Activated naive CD4-positive, alpha-beta T cell treated with anti-CD3 and anti-CD28 coated beads, Interleukin-2, amount 10 ng/mL, durations not matched to agents 7 days and 5 days (primary cell): ENCODE measurements around the gene TIPRL.

ENCODE experiments used
- CTCF ChIA-PET: fragments of 350-600 bp; sonication (Branson Sonifier 250); formaldehyde crosslinking; loops from one replicate; lab custom pipeline; 2021; ENCODE audit warnings: antibody characterized with exemption; lab: Charles Lee
- DNase-seq: peaks from one replicate; pipeline ENCODE4 v3.0.0-alpha.2; 2020
- H3K27ac Mint-ChIP-seq: one replicate; pipeline ENCODE4 v1.8.0; 2021; ENCODE audit warnings: mild to moderate bottlenecking, moderate library complexity, mixed read lengths
- H3K27me3 Mint-ChIP-seq: one replicate; pipeline ENCODE4 v1.8.0; 2021; ENCODE audit warnings: mild to moderate bottlenecking, mixed read lengths
- H3K36me3 Mint-ChIP-seq: one replicate; pipeline ENCODE4 v1.8.0; 2021; ENCODE audit warnings: mixed read lengths
- H3K4me1 Mint-ChIP-seq: one replicate; pipeline ENCODE4 v1.8.0; 2021; ENCODE audit warnings: mixed read lengths
- H3K4me3 Mint-ChIP-seq: one replicate; pipeline ENCODE4 v1.8.0; 2021; ENCODE audit warnings: mild to moderate bottlenecking, moderate library complexity, mixed read lengths
- H3K9me3 Mint-ChIP-seq: one replicate; pipeline ENCODE4 v1.8.0; 2021; ENCODE audit warnings: mixed read lengths

The TIPRL gene

DNA sequence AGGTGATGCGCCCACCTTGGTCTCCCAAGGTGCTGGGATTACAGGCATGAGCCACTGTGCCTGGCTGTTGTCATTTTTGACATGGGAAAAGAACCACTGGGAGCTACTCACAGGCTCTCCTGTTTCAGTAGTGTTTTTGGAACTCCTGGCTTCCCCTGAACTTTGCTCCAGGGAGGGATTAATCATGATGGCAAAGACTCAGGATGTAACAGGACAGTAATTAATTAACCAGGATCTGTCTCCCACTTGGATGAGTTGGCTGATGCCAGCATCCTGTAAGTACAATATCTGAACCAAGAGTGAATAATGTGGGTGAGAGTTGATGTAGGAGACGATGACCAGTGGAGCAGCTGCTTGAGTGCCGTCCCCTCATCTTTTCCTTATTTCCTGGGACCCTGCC, 51.9 kb downstream of the TIPRL start:
- H3K4me3 Mint-ChIP-seq, result no peak overlapping the region
- H3K27ac Mint-ChIP-seq, result no peak overlapping the region
- no peaks in the 10 kb centered on the region for H3K27me3 Mint-ChIP-seq
- DNase-seq, result no peak
- peaks cover 59% of the 10 kb centered on the region for H3K4me1 Mint-ChIP-seq
- H3K36me3 Mint-ChIP-seq, result peaks cover 66% of the 10 kb centered on the region
- no peaks in the 10 kb centered on the region for H3K9me3 Mint-ChIP-seq
- CTCF ChIA-PET, result interaction anchor here (1.0 kb wide), 1 partner anchor 135 kb away, joined by 3 read pairs; no protein-coding TSS in a partner anchor

DNA sequence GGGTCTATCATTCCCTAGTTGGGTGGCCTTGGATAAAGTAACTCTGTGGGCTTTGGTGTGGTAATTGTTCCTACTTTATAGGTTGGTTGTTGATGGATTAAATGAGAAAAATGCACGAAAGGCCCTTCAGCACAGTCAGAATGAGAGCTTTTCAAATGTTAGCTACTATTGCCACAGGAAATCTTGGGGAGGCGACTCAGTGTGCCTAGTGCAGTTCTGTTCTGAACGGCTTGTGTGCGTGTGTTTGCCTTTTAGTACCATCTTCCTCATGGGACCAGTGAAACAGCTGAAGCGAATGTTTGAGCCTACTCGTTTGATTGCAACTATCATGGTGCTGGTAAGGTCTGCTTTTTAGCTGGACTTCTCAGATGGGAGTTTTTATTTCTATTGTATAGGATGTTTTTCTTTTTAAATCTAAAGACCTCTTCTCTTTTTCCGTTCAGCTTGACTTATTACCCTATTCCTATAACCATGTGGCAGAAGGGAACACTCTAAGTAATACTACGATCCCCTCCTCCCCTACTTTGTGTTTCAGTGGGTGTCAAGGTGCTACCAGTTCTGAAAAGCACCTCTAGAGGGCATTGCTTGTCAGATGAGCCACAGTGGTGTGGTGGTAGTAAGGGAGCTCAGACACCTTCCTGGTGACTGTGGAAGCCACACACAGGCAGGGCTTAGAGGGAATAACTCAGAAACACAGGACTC, 56.2 kb downstream of the TIPRL start:
- H3K27me3 Mint-ChIP-seq, result no peaks in the 10 kb centered on the region
- CTCF ChIA-PET, result interaction anchor here (0.6 to 3.8 kb wide), 29 partner anchors 8 to 299 kb away, joined by 3 to 60 read pairs (median 4); partner anchors contain the start of genes SFT2D2 and TIPRL
- peaks cover 67% of the 10 kb centered on the region for H3K36me3 Mint-ChIP-seq
- H3K4me3 Mint-ChIP-seq, result no peak overlapping the region
- H3K27ac Mint-ChIP-seq, result no peak overlapping the region
- H3K4me1 Mint-ChIP-seq, result peaks cover 53% of the 10 kb centered on the region
- H3K9me3 Mint-ChIP-seq, result no peaks in the 10 kb centered on the region
- DNase-seq, result peak; percentile 48

DNA sequence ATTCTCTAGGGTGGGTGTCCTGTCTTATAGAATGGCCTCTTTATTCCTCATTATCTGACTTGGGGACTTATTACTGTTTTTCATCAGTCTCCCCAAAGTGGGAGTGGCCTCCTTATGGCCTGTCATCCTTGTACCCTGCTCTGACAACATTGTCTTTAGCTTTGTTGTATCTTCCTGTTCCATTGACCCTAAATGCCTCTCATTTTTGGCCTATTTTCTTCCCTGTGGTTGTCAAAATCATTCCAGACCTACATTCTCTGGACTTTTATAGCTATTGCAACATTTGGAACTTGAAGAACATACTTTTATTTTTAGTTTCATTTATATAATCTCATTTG, 56.8 kb downstream of the TIPRL start:
- no peaks in the 10 kb centered on the region for H3K9me3 Mint-ChIP-seq
- CTCF ChIA-PET, result interaction anchor here (0.6 to 3.8 kb wide), 26 partner anchors 8 to 208 kb away, joined by 3 to 60 read pairs (median 5); partner anchors contain the start of genes SFT2D2 and TIPRL
- H3K27me3 Mint-ChIP-seq, result no peaks in the 10 kb centered on the region
- no peak overlapping the region for H3K4me3 Mint-ChIP-seq
- H3K27ac Mint-ChIP-seq, result no peak overlapping the region
- DNase-seq, result no peak
- peaks cover 72% of the 10 kb centered on the region for H3K36me3 Mint-ChIP-seq
- peaks cover 53% of the 10 kb centered on the region for H3K4me1 Mint-ChIP-seq

DNA sequence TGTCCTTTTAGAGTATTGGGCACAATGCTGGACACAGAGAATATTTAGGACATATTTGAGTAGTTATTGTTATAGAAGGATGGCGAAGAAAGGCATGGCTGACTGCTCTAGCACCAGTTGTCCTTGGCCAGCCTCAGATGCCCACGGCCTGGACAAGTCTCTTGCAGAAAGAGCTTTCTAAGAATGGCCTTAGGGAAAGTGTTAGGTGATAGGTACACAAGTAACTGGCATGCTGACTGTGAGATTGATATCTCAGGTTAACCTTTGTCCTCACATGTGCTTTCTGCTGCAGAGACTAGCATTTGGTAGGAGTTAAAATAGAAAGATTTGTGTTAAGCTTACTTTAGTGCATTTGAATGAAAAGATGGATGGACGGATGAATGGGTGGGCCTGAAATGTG, 57.2 kb downstream of the TIPRL start:
- peak overlapping the region; percentile 61 for H3K27ac Mint-ChIP-seq
- no peaks in the 10 kb centered on the region for H3K9me3 Mint-ChIP-seq
- H3K4me1 Mint-ChIP-seq, result peaks cover 49% of the 10 kb centered on the region
- no peak for DNase-seq
- CTCF ChIA-PET, result interaction anchor here (0.6 to 3.8 kb wide), 26 partner anchors 8 to 208 kb away, joined by 3 to 60 read pairs (median 5); partner anchors contain the start of genes SFT2D2 and TIPRL
- H3K36me3 Mint-ChIP-seq, result peaks cover 74% of the 10 kb centered on the region
- no peaks in the 10 kb centered on the region for H3K27me3 Mint-ChIP-seq
- H3K4me3 Mint-ChIP-seq, result no peak overlapping the region

DNA sequence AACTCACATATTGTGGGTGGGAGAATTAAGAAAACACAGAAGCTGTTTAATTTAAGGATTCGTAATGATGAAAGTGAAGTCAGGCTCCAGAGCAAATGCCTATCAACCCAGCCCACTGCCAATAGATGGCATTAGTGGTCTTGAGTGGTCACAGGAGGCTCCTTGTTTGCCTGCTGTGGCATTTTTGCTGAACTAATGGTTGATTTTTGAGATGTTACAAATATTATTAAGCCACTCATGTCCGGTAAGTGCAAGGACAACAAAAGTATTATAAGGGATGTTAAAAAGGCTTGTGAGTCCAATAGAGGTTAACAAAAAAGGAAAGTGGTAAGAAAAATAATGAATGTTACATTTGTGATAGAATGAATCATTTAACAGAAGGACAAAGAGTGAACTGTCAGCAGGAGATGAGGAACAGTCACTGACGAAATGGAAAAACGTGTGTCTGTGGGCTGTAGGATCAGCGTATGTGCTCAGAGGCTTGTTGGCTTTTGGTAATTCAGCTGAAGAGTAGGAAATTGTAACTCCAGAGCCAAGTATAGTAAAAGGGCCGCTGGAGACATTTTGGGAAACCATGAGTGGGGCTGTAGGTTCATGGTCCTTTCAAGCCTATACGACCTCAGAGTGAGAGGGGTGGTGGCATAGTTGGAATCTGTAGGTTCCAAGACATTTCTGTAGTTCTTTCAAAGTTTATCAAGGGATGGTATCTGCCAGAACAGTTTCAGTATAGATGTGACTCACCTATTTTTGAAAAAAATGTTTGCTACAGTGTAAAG, 58.3 kb downstream of the TIPRL start:
- DNase-seq, result peak; percentile 39
- Mint-ChIP-seq H3K4me1 (peaks cover 43% of the 10 kb centered on the region), H3K27me3 (no peaks in the 10 kb centered on the region), H3K9me3 (no peaks in the 10 kb centered on the region), H3K36me3 (peaks cover 74% of the 10 kb centered on the region), H3K4me3 (no peak overlapping the region), H3K27ac (peak overlapping the region; percentile 39)
- CTCF ChIA-PET, result interaction anchor here (0.8 to 3.2 kb wide), 2 partner anchors 75 to 105 kb away, joined by 5 to 45 read pairs; no protein-coding TSS in a partner anchor

DNA sequence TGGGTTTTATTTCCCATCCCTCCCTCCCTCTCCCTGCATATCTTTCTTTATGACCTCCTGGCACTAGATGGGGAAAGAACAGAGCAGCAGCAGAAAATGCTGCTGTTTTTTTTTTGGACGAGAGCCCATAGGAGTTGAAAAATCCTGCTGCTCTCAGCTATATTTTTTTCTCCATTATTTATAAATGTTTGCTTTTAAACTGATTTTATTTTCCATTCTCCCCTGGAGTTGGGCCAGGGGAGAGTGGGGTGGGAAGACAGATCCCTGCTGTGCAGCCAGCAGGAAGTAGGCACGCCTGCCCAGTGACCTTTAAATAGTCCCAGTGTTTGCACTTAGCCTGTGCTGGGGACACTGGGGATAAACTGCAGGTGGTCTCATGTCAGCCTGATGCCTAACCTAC, 64.4 kb downstream of the TIPRL start:
- no peak overlapping the region for H3K4me3 Mint-ChIP-seq
- CTCF ChIA-PET, result interaction anchor here (2.2 kb wide), 1 partner anchor 8 kb away, joined by 9 read pairs; no protein-coding TSS in a partner anchor
- H3K27me3 Mint-ChIP-seq, result no peaks in the 10 kb centered on the region
- peaks cover 26% of the 10 kb centered on the region for H3K4me1 Mint-ChIP-seq
- DNase-seq, result no peak
- H3K9me3 Mint-ChIP-seq, result no peaks in the 10 kb centered on the region
- H3K27ac Mint-ChIP-seq, result no peak overlapping the region
- H3K36me3 Mint-ChIP-seq, result peaks cover 81% of the 10 kb centered on the region

DNA sequence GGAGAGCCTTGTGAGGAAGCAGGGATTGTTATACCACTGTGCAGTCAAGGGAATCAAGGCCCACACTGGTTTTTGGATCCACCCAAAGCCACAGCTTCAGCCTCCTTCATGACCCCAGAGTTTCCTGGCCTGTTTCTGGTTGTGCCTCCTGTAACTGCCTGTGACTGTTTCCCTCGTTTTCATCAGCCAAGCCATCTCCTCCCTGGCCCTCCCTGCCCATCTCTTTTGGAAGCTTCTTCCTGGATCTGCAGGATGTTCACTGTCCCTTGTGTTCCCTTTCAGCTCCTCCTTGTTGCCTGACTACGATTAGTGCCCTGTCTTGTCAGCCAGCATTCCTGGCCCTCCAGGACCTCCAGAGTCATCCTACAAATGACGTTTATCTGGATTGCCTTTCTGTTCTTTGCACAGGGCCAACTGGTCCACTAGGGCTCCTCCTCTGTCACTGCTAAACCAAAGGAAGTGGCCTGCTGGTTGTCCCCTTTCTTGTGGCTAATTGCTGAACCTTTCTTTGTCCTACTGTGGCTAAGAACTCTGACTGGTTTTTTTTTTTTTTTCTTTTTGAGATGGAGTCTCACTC, 65.0 kb downstream of the TIPRL start:
- Mint-ChIP-seq H3K27ac (peak overlapping the region; percentile 51), H3K4me3 (no peak overlapping the region), H3K4me1 (peaks cover 25% of the 10 kb centered on the region), H3K36me3 (peaks cover 85% of the 10 kb centered on the region), H3K27me3 (no peaks in the 10 kb centered on the region), H3K9me3 (no peaks in the 10 kb centered on the region)
- CTCF ChIA-PET, result interaction anchor here (2.2 kb wide), 1 partner anchor 9 kb away, joined by 9 read pairs; no protein-coding TSS in a partner anchor
- no peak for DNase-seq

DNA sequence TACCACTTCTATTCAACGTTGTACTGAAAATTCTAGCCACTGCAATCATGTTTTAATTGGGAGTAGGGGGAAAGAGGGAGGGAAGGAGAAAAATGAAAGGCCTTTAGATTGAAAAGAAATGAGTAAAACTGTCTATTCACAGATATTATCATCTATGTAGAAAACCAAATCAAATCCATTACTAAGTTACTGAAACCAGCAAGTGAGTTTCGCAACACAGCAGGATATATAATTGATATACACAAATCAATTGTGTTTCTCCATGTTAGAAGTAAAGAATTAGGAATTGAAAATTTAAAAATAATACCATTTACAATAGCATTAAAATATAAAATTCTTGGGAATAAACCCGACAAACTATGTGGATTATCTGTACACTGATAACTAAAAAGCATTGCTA, 66.3 kb downstream of the TIPRL start:
- H3K4me1 Mint-ChIP-seq, result peaks cover 24% of the 10 kb centered on the region
- H3K36me3 Mint-ChIP-seq, result peaks cover 86% of the 10 kb centered on the region

DNA sequence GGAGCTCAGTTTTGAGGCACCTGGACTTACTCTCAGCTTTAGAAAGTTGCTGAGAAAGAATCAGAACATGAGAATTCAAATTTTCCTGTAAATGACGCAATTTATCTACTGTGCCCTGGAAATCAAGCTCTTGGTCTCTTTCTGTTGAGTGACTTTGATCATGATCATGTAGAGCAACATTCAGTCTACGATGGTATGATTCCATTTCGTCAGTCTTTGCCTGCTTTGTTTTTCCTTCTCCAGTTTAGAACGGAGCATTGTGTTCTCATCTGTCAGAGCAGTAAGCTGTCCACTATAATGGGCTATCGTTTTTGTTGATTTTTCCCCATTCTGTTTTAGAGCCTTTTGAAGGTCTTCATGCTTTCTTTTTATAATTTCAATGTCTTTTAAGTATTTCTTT, 67.7 kb downstream of the TIPRL start:
- Mint-ChIP-seq H3K27ac (no peak overlapping the region), H3K4me1 (peaks cover 24% of the 10 kb centered on the region), H3K36me3 (peaks cover 84% of the 10 kb centered on the region)

More for the DNA sequence above, 66.3 kb downstream of the TIPRL start:
- no peaks in the 10 kb centered on the region for H3K9me3 Mint-ChIP-seq
- H3K4me3 Mint-ChIP-seq, result no peak overlapping the region
- CTCF ChIA-PET, result no interaction called here
- no peak overlapping the region for H3K27ac Mint-ChIP-seq
- H3K27me3 Mint-ChIP-seq, result no peaks in the 10 kb centered on the region
- DNase-seq, result no peak

More for the DNA sequence above, 67.7 kb downstream of the TIPRL start:
- no peak overlapping the region for H3K4me3 Mint-ChIP-seq
- no peaks in the 10 kb centered on the region for H3K9me3 Mint-ChIP-seq
- no peaks in the 10 kb centered on the region for H3K27me3 Mint-ChIP-seq
- no peak for DNase-seq
- CTCF ChIA-PET, result interaction anchor here (0.7 to 1.1 kb wide), 2 partner anchors 11 to 84 kb away, joined by 3 read pairs; no protein-coding TSS in a partner anchor
